NT2/D1 (cell line): ENCODE results near the gene ZSCAN5A.
"Not testable (repeated sequence)": the region's sequence is repeated elsewhere in the genome, so short reads cannot be mapped to it uniquely, and the experiment has no call there.

Source experiments
- YY1 ChIP-seq: IDR thresholded peaks from 2 replicates; pipeline ENCODE4 v1.6.1; 2011; ENCODE audit not compliant: insufficient read length, insufficient read depth
- ZNF274 ChIP-seq: IDR thresholded peaks from 2 replicates; pipeline ENCODE4 v1.6.1; 2011; ENCODE audit warnings: mild to moderate bottlenecking, low read depth, low read length

- not testable (repeated sequence) for TF ChIP-seq YY1, ZNF274
Observed at GRCh38 chr19:56337077-56337476, 22.4 kb upstream of the ZSCAN5A start.
